Neural crest cell (in vitro differentiated cells): Measurements from ENCODE around the gene S100A1. TPM values are rescaled to one million over a fixed set of nuclear protein-coding genes. Genes with fewer than 3 reads are reported as not detected.
A peak's percentile ranks its signal among the peaks of the same experiment; 100 is the strongest.

Experiments used
- DNase-seq: peaks from one replicate; pipeline ENCODE4 v3.0.0; 2021; ENCODE audit warnings: low read depth, mixed read lengths, low spot score
- H3K27ac Mint-ChIP-seq: one replicate; pipeline ENCODE4 v1.8.0; 2021; ENCODE audit warnings: mild to moderate bottlenecking, mixed read lengths; ENCODE audit not compliant: unreplicated experiment
- H3K27me3 Mint-ChIP-seq: 2 replicates; pipeline ENCODE4 v1.8.0; 2021; ENCODE audit warnings: low read depth, mild to moderate bottlenecking, mixed read lengths
- H3K36me3 Mint-ChIP-seq: 2 replicates; pipeline ENCODE4 v1.8.0; 2021; ENCODE audit warnings: low read depth, mild to moderate bottlenecking, mixed read lengths
- H3K4me1 Mint-ChIP-seq: 2 replicates; pipeline ENCODE4 v1.8.0; 2021; ENCODE audit warnings: mixed read lengths
- H3K4me3 Mint-ChIP-seq: one replicate; pipeline ENCODE4 v1.8.0; 2021; ENCODE audit warnings: mild to moderate bottlenecking, mixed read lengths
- H3K9me3 Mint-ChIP-seq: 2 replicates; pipeline ENCODE4 v1.8.0; 2021; ENCODE audit warnings: mixed read lengths
- total RNA-seq: library from RNA; stranded (reverse); gene quantifications from 2 replicates; pipeline ENCODE4 v1.2.1, GENCODE V29; 2021
- TF ChIP-seq, protein P1 (sequence below): fragments of 200-600 bp; sonication (generic); conservative IDR thresholded peaks from 2 replicates; pipeline ENCODE4 v1.5.0; 2021; ENCODE audit warnings: antibody characterized with exemption, mild to moderate bottlenecking

Gene S100A1
- total RNA-seq, 1 donor from 2014 or later, result not detected

DNA sequence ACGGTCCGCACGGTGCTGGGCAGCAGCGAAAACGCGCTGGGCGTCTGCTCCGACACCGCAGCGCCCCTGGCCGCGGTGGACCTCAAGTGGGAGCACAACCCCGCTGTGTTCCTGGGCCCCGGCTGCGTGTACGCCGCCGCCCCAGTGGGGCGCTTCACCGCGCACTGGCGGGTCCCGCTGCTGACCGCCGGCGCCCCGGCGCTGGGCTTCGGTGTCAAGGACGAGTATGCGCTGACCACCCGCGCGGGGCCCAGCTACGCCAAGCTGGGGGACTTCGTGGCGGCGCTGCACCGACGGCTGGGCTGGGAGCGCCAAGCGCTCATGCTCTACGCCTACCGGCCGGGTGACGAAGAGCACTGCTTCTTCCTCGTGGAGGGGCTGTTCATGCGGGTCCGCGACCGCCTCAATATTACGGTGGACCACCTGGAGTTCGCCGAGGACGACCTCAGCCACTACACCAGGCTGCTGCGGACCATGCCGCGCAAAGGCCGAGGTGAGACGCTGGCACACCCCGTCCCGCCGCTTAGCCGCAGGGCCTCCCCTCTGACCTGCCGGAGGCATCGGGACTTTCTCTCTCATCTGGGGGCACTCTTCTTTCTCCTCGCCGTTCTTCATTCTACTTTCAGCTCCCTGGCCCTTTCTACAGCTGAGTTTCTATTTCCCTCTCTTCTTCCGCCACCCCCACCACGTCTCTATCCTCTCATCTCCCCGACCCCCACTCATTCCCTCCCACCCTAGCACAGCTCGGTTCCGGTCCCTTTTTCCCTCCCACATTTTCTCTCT is 51.3 kb downstream of the S100A1 start:
- Mint-ChIP-seq H3K4me3 (peak overlapping the region; percentile 65), H3K36me3 (no peaks in the 10 kb centered on the region), H3K4me1 (peaks cover 23% of the 10 kb centered on the region), H3K27me3 (peaks cover 74% of the 10 kb centered on the region), H3K9me3 (no peaks in the 10 kb centered on the region), H3K27ac (no peak overlapping the region)
- peak; percentile 23 for DNase-seq
- TF ChIP-seq, protein P1, sequence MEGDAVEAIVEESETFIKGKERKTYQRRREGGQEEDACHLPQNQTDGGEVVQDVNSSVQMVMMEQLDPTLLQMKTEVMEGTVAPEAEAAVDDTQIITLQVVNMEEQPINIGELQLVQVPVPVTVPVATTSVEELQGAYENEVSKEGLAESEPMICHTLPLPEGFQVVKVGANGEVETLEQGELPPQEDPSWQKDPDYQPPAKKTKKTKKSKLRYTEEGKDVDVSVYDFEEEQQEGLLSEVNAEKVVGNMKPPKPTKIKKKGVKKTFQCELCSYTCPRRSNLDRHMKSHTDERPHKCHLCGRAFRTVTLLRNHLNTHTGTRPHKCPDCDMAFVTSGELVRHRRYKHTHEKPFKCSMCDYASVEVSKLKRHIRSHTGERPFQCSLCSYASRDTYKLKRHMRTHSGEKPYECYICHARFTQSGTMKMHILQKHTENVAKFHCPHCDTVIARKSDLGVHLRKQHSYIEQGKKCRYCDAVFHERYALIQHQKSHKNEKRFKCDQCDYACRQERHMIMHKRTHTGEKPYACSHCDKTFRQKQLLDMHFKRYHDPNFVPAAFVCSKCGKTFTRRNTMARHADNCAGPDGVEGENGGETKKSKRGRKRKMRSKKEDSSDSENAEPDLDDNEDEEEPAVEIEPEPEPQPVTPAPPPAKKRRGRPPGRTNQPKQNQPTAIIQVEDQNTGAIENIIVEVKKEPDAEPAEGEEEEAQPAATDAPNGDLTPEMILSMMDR, result peak; percentile 51

DNA sequence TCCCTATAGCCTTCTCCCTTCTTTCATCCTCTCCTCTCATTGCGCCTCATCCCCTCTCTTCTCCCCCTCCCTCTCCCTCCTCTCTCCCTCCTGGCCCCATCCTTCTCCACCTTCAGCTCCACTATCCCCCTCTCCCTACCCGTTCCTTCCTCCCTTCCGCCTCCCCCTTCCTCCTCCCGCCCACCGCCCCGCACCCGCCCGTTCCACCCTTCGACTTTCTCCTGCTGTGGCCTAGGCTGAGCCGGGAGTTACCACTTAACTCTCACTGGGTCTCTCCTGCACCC is 51.8 kb downstream of the S100A1 start:
- H3K36me3 Mint-ChIP-seq, result no peaks in the 10 kb centered on the region
- H3K27me3 Mint-ChIP-seq, result peaks cover 76% of the 10 kb centered on the region
- no peak overlapping the region for H3K27ac Mint-ChIP-seq
- peaks cover 23% of the 10 kb centered on the region for H3K4me1 Mint-ChIP-seq
- TF ChIP-seq, protein P1, result no peak
- no peak for DNase-seq
- peak overlapping the region; percentile 31 for H3K4me3 Mint-ChIP-seq
- no peaks in the 10 kb centered on the region for H3K9me3 Mint-ChIP-seq

Other genes with a start within 250 kb of the S100A1 start
- not detected in 2 replicates for gene S100A8, start 237.4 kb upstream of the S100A1 start, total RNA-seq
- gene S100A7A, start 211.9 kb upstream of the S100A1 start, total RNA-seq, result not detected in 2 replicates
- not detected in 2 replicates for gene S100A7, start 167.8 kb upstream of the S100A1 start, total RNA-seq
- not detected in 2 replicates for gene S100A6, start 92.4 kb upstream of the S100A1 start, total RNA-seq
- not detected in 2 replicates for gene S100A5, start 87.5 kb upstream of the S100A1 start, total RNA-seq
- 10.3 and 11.7 TPM in 2 replicates for gene S100A4, start 82.6 kb upstream of the S100A1 start, total RNA-seq
- not detected in 2 replicates for gene S100A3, start 79.2 kb upstream of the S100A1 start, total RNA-seq
- not detected in 2 replicates for gene S100A2, start 62.6 kb upstream of the S100A1 start, total RNA-seq
- 5.3 and 7.1 TPM in 2 replicates for gene S100A16, start 15.3 kb upstream of the S100A1 start, total RNA-seq
- gene S100A14, start 12.1 kb upstream of the S100A1 start, total RNA-seq, result not detected in 2 replicates
- gene S100A13, start 929 bp upstream of the S100A1 start, total RNA-seq, result 30.2 and 33.7 TPM in 2 replicates
- 132 and 136 TPM in 2 replicates for gene CHTOP, start 5.6 kb downstream of the S100A1 start, total RNA-seq
- 52.8 and 55.4 TPM in 2 replicates for gene SNAPIN, start 30.3 kb downstream of the S100A1 start, total RNA-seq
- gene ILF2, start 42.6 kb downstream of the S100A1 start, total RNA-seq, result 404 and 407 TPM in 2 replicates
- 0.57 and 0.93 TPM in 2 replicates for gene NPR1, start 50.3 kb downstream of the S100A1 start, total RNA-seq
- gene INTS3, start 99.6 kb downstream of the S100A1 start, total RNA-seq, result 78.4 and 79.2 TPM in 2 replicates
- 16.8 and 18.1 TPM in 2 replicates for gene SLC27A3, start 147.0 kb downstream of the S100A1 start, total RNA-seq